ENCODE measurements around the gene PAFAH1B1.

- TF ChIP-seq CTCF (IDR thresholded peaks at IDR 0.05) (no peak), POLR2A (IDR thresholded peaks at IDR 0.05) (no peak)
These were observed 27.4 kb upstream of the PAFAH1B1 start for GRCh38 chr17:2566056-2566455.

Measured in transverse colon (tissue), 3 donors.